ENCODE results near the gene RAB19.
"Not testable (repeated sequence)": the region's sequence is repeated elsewhere in the genome, so short reads cannot be mapped to it uniquely, and the experiment has no call there.

RAB19 gene

DNA sequence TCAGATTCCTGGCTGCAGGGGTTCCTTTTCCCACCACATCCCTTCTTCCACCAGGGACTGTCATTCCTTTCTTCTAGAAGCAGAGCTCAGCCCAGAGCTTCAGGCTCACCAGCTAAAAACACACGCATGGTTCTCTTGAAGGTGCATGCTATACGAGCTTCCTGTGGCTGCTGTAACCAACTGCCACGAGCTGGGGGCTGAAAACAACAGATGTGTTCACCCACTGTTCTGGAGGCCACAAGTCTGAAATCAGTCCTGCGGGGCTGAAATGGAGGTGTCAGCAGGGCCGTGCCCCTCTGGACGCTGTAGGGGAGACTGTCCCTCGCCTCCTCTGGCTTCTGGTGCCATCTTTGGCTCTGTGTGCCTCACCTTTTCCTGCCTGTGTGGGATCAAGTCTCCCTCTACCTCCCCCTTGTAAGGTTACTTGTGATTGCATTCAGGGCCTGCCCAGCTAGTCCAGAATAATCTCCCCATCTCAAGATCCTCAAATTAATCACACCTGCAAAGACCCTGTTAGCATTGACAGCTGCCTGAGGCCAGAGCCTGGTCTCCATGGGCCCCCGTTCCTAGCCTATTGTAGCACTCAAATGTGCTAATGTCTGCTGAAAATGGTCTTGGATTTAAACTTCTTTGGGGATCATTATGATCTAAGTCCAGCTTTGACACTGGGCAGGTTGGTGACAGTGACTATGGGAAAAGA lies 13.7 kb downstream of the RAB19 start:
- peak overlapping the region in 1 of 2 donors; percentile 63 for H3K27ac Mint-ChIP-seq
- ATAC-seq (replicated peaks), result no peak
- peaks cover 0 to 2% of the 10 kb centered on the region in 2 donors for H3K4me1 Mint-ChIP-seq (ENCODE audit: low read depth in 2 of 2)
- no peak for DNase-seq
- peaks cover 6% of the 10 kb centered on the region for H3K36me3 Mint-ChIP-seq (ENCODE audit: insufficient read depth)
- no peaks in the 10 kb centered on the region for H3K9me3 Mint-ChIP-seq
- H3K27me3 Mint-ChIP-seq, result no peaks in the 10 kb centered on the region
- H3K4me3 Mint-ChIP-seq, result no peak overlapping the region

- peak overlapping the region in 1 of 2 donors; percentile 63 for H3K27ac Mint-ChIP-seq
- not testable (repeated sequence) for ATAC-seq (replicated peaks); H3K9me3 Mint-ChIP-seq; H3K36me3 Mint-ChIP-seq (ENCODE audit: insufficient read depth); H3K27me3 Mint-ChIP-seq; H3K4me1 Mint-ChIP-seq (ENCODE audit: low read depth in 2 of 2); DNase-seq; H3K4me3 Mint-ChIP-seq
Measured at GRCh38 chr7:140418156-140418472, 14.3 kb downstream of the RAB19 start.

DNA sequence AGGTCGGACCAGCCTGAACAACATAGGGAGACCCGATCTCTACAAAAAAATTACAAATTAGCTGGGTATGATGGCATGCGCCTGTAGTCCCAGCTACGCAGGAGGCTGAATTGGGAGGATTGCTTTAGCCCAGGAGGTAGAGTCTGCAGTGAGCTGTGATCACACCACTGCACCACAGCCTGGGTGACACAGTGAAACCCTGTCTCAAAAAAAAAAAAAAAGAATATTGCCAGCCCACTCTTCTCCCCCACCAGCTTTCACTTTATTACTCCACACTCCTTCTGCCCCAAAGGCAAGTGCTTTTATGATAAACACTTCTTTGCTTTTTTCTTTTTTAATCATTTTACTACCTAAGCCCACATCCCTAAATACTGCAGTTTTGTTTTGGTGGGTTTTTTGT lies 14.8 kb downstream of the RAB19 start:
- Mint-ChIP-seq H3K4me1 (ENCODE audit: low read depth in 2 of 2) (peaks cover 0 to 2% of the 10 kb centered on the region in 2 donors), H3K9me3 (no peaks in the 10 kb centered on the region), H3K27me3 (no peaks in the 10 kb centered on the region), H3K4me3 (no peak overlapping the region), H3K36me3 (ENCODE audit: insufficient read depth) (peaks cover 6% of the 10 kb centered on the region), H3K27ac (no peak overlapping the region)
- DNase-seq (no peak), ATAC-seq (replicated peaks) (no peak)

DNA sequence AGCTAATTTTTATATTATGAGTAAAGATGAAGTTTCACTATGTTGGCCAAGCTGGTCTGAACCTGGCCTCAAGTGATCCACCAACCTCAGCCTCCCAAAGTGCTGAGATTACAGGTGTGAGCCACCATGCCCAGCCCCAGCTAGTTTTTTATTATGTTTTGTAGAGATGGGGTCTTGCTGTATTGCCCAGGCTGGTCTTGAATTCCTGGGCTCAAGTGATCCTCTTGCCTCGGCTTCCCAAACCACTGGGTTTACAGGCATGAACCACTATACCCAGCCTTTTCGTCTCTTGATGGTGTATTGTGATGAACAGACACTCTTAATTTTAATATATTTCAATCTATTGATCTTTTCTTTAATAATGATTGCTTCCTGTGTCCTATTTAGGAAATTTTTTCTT lies 17.7 kb downstream of the RAB19 start:
- Mint-ChIP-seq H3K4me1 (ENCODE audit: low read depth in 2 of 2) (peaks cover 0 to 2% of the 10 kb centered on the region in 2 donors), H3K4me3 (no peak overlapping the region), H3K27me3 (no peaks in the 10 kb centered on the region), H3K27ac (no peak overlapping the region), H3K9me3 (no peaks in the 10 kb centered on the region), H3K36me3 (ENCODE audit: insufficient read depth) (peaks cover 4% of the 10 kb centered on the region)
- DNase-seq, result no peak
- ATAC-seq (replicated peaks), result no peak

DNA sequence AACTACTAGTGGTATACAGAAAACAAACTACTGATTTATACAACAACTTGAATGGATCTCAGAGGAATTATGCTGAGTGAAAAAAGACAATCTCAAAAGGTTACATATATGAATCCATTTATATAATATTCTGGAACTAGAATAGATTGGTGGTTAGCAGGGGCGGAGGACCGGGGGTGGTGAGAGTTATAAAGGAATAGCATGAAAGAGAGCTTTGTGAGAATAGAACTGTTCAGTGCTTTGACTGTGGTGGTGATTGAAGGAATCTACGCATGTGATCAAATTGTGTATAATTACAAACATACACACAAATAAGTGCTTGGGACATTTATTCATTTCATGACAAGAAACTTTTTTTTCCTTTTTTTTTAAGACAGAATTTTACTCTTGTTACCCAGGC lies 19.6 kb downstream of the RAB19 start:
- H3K27me3 Mint-ChIP-seq, result no peaks in the 10 kb centered on the region
- no peak overlapping the region for H3K27ac Mint-ChIP-seq
- H3K9me3 Mint-ChIP-seq, result no peaks in the 10 kb centered on the region
- DNase-seq (no peak), ATAC-seq (replicated peaks) (no peak)
- no peak overlapping the region for H3K4me3 Mint-ChIP-seq
- H3K4me1 Mint-ChIP-seq (ENCODE audit: low read depth in 2 of 2), result no peaks in the 10 kb centered on the region
- peaks cover 12% of the 10 kb centered on the region for H3K36me3 Mint-ChIP-seq (ENCODE audit: insufficient read depth)

- H3K27ac Mint-ChIP-seq, result no peak overlapping the region
- no peak for ATAC-seq (replicated peaks)
- peaks cover 16% of the 10 kb centered on the region for H3K36me3 Mint-ChIP-seq (ENCODE audit: insufficient read depth)
- no peaks in the 10 kb centered on the region for H3K9me3 Mint-ChIP-seq
- H3K4me1 Mint-ChIP-seq (ENCODE audit: low read depth in 2 of 2), result no peaks in the 10 kb centered on the region
- no peaks in the 10 kb centered on the region for H3K27me3 Mint-ChIP-seq
- no peak overlapping the region for H3K4me3 Mint-ChIP-seq
- no peak for DNase-seq
Measured at GRCh38 chr7:140425718-140426117, 21.9 kb downstream of the RAB19 start.

- Mint-ChIP-seq H3K36me3 (ENCODE audit: insufficient read depth) (peaks cover 16% of the 10 kb centered on the region), H3K9me3 (no peaks in the 10 kb centered on the region), H3K27me3 (no peaks in the 10 kb centered on the region), H3K4me1 (ENCODE audit: low read depth in 2 of 2) (no peaks in the 10 kb centered on the region), H3K4me3 (no peak overlapping the region), H3K27ac (peak overlapping the region in 1 of 2 donors; percentile 20)
- ATAC-seq (replicated peaks) (no peak), DNase-seq (no peak)
Measured at GRCh38 chr7:140426130-140426529, 22.3 kb downstream of the RAB19 start.

GRCh38 chr7:140433396-140433795 lies 29.5 kb downstream of the RAB19 start:
- peaks cover 4% of the 10 kb centered on the region for H3K36me3 Mint-ChIP-seq (ENCODE audit: insufficient read depth)
- no peak overlapping the region for H3K4me3 Mint-ChIP-seq
- no peak for DNase-seq
- no peaks in the 10 kb centered on the region for H3K9me3 Mint-ChIP-seq
- H3K27ac Mint-ChIP-seq, result no peak overlapping the region
- H3K27me3 Mint-ChIP-seq, result no peaks in the 10 kb centered on the region
- ATAC-seq (replicated peaks), result no peak
- no peaks in the 10 kb centered on the region for H3K4me1 Mint-ChIP-seq (ENCODE audit: low read depth in 2 of 2)

GRCh38 chr7:140435252-140435895 lies 31.5 kb downstream of the RAB19 start:
- Mint-ChIP-seq H3K4me1 (ENCODE audit: low read depth in 2 of 2) (no peaks in the 10 kb centered on the region), H3K9me3 (no peaks in the 10 kb centered on the region), H3K4me3 (no peak overlapping the region), H3K27ac (no peak overlapping the region), H3K36me3 (ENCODE audit: insufficient read depth) (no peaks in the 10 kb centered on the region), H3K27me3 (no peaks in the 10 kb centered on the region)
- DNase-seq (no peak), ATAC-seq (replicated peaks) (no peak)

GRCh38 chr7:140439359-140439758 lies 35.5 kb downstream of the RAB19 start:
- no peak overlapping the region for H3K27ac Mint-ChIP-seq
- no peaks in the 10 kb centered on the region for H3K9me3 Mint-ChIP-seq
- no peaks in the 10 kb centered on the region for H3K4me1 Mint-ChIP-seq (ENCODE audit: low read depth in 2 of 2)
- no peaks in the 10 kb centered on the region for H3K36me3 Mint-ChIP-seq (ENCODE audit: insufficient read depth)
- no peak overlapping the region for H3K4me3 Mint-ChIP-seq
- no peaks in the 10 kb centered on the region for H3K27me3 Mint-ChIP-seq
- DNase-seq (no peak), ATAC-seq (replicated peaks) (no peak)

DNA sequence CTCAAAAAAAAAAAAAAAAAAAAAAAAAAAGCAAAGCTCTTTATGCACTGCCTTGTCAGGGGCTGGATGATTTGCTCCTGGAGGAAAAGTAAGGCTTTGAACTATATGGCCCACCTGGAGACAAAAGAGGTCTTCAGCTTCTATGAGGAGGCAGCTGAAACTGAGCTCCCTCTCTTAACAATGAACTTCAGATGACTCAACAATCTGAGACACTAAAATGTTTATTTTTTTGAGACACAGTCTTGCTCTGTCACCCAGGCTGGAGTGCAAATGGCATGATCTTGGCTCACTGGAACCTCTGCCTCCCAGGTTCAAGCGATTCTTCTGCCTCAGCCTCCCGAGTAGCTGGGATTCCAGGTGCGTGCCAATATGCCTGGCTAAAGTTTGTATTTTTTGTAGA lies 36.7 kb downstream of the RAB19 start:
- Mint-ChIP-seq H3K27ac (no peak overlapping the region), H3K9me3 (no peaks in the 10 kb centered on the region), H3K4me3 (no peak overlapping the region), H3K4me1 (ENCODE audit: low read depth in 2 of 2) (no peaks in the 10 kb centered on the region), H3K36me3 (ENCODE audit: insufficient read depth) (no peaks in the 10 kb centered on the region), H3K27me3 (no peaks in the 10 kb centered on the region)
- ATAC-seq (replicated peaks), result no peak
- DNase-seq, result no peak

DNA sequence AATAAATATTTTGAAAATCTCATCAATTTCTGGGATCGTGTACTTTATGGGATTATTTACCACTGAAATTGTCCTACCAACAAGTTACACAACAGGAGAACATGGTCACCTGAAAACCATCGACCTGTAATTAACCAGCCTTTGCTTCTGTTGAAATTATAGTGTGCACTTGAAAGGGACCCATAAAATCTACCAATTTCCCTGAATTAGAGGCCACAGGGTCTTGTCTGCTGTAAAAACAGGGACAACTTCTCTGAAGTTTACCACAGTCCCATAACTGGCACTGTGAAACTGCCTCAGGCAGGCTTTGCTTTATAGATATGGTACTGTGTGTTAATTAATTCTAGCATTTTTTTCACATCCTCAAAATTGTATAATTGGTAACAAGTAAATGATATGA lies 37.7 kb downstream of the RAB19 start:
- Mint-ChIP-seq H3K4me1 (ENCODE audit: low read depth in 2 of 2) (no peaks in the 10 kb centered on the region), H3K9me3 (no peaks in the 10 kb centered on the region), H3K36me3 (ENCODE audit: insufficient read depth) (no peaks in the 10 kb centered on the region), H3K27ac (no peak overlapping the region), H3K4me3 (no peak overlapping the region), H3K27me3 (no peaks in the 10 kb centered on the region)
- ATAC-seq (replicated peaks) (no peak), DNase-seq (no peak)

DNA sequence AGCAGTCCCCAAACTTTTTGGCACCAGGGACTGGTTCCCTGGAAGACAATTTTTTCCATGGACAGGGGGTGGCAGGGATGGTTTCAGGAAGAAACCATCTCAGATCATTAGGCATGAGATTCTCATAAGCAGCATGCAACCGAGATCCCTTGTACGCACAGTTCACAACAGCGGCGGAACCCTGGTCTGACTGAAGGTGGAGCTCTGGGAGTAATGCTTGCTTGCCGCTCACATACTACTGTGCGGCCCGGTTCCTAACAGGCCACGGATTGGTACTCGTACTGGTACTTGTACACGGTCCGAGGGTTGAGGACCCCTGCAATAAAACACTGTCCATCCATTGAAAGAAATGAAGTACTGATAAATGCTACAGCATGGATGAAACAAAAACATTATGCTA lies 42.6 kb downstream of the RAB19 start:
- no peak for DNase-seq
- H3K4me3 Mint-ChIP-seq, result no peak overlapping the region
- peaks cover 0 to 4% of the 10 kb centered on the region in 2 donors for H3K4me1 Mint-ChIP-seq (ENCODE audit: low read depth in 2 of 2)
- H3K27ac Mint-ChIP-seq, result no peak overlapping the region
- no peaks in the 10 kb centered on the region for H3K9me3 Mint-ChIP-seq
- H3K36me3 Mint-ChIP-seq (ENCODE audit: insufficient read depth), result no peaks in the 10 kb centered on the region
- no peaks in the 10 kb centered on the region for H3K27me3 Mint-ChIP-seq
- no peak for ATAC-seq (replicated peaks)

- no peaks in the 10 kb centered on the region for H3K27me3 Mint-ChIP-seq
- H3K4me3 Mint-ChIP-seq, result no peak overlapping the region
- DNase-seq (no peak), ATAC-seq (replicated peaks) (no peak)
- H3K9me3 Mint-ChIP-seq, result no peaks in the 10 kb centered on the region
- H3K36me3 Mint-ChIP-seq (ENCODE audit: insufficient read depth), result peaks cover 6% of the 10 kb centered on the region
- H3K27ac Mint-ChIP-seq, result peak overlapping the region in 1 of 2 donors; percentile 15
- peaks cover 8 to 14% of the 10 kb centered on the region in 2 donors for H3K4me1 Mint-ChIP-seq (ENCODE audit: low read depth in 2 of 2)
Measured at GRCh38 chr7:140447841-140448240, 44.0 kb downstream of the RAB19 start.

Data from effector memory CD8-positive, alpha-beta T cell (primary cell).